B cell (primary cell): ENCODE data around the gene RUFY2. TPM values are rescaled to one million over a fixed set of nuclear protein-coding genes. Genes with fewer than 3 reads are reported as not detected.
A peak's percentile ranks its signal among the peaks of the same experiment; 100 is the strongest.

ENCODE experiments used
- ATAC-seq: fragments of 200-7000 bp; cut with Tn5 transposase; one replicate; pipeline ENCODE4 v1.10.0; 2021; ENCODE audit warnings: low read depth, mild to moderate bottlenecking, moderate number of reproducible peaks, moderate library complexity
- CTCF ChIA-PET: fragments of 350-600 bp; sonication (Branson Sonifier 250); formaldehyde crosslinking; loops from one replicate; lab custom pipeline; 2021; ENCODE audit warnings: antibody characterized with exemption, inconsistent platforms; lab: Charles Lee
- POLR2A ChIA-PET: fragments of 350-600 bp; sonication (Branson Sonifier 250); formaldehyde crosslinking; loops from one replicate; lab custom pipeline; 2021; ENCODE audit warnings: antibody characterized with exemption; lab: Charles Lee
- DNase-seq: peaks from one replicate; pipeline ENCODE4 v3.0.0; 2013
- H2AFZ ChIP-seq: 2 replicates; pipeline ENCODE4 v1.6.1; 2012; ENCODE audit warnings: mild to moderate bottlenecking, low read depth, low read length; ENCODE audit not compliant: insufficient read depth, poor library complexity, severe bottlenecking
- H3K27ac ChIP-seq, 2 donors: 1 replicate in 1 of 2; 2 replicates in 1 of 2; pipeline ENCODE4 v1.5.1; 2012 to 2013; ENCODE audit warnings: low read length in 2 of 2, mild to moderate bottlenecking in 2 of 2, moderate library complexity in 1 of 2
- H3K27me3 ChIP-seq, 4 experiments: fragments of 200-600 bp in 1 of 4; sonication (generic) in 1 of 4; replicated peaks in 1 of 4; 1 replicate in 2 of 4; 2 replicates in 2 of 4; pipeline versions ENCODE4 v1.6.1 to v1.7.0; 2013 to 2016; ENCODE audit warnings: low read length in 3 of 4, mild to moderate bottlenecking in 2 of 4, mixed read lengths in 1 of 4, moderate library complexity in 1 of 4; ENCODE audit not compliant: insufficient read depth in 4 of 4, control insufficient read depth in 3 of 4; ENCODE audit errors: control extremely low read depth in 1 of 4
- H3K36me3 ChIP-seq, 2 experiments: replicated peaks in 1 of 2; 1 replicate in 1 of 2; 2 replicates in 1 of 2; pipeline versions ENCODE4 v1.6.1 to v1.7.1; 2013; ENCODE audit warnings: low read length in 1 of 2; ENCODE audit not compliant: insufficient read depth in 2 of 2, control insufficient read depth in 1 of 2; ENCODE audit errors: control extremely low read depth in 1 of 2, extremely low read depth in 1 of 2
- H3K4me1 ChIP-seq, 2 donors: fragments of 200-600 bp in 1 of 2; sonication (generic) in 1 of 2; 1 replicate in 1 of 2; 2 replicates in 1 of 2; pipeline versions ENCODE4 v1.5.1 to v1.6.1; 2013 to 2017; ENCODE audit warnings: low read length in 2 of 2; ENCODE audit not compliant: control insufficient read depth in 2 of 2, insufficient read depth in 2 of 2
- H3K4me2 ChIP-seq: replicated peaks from 2 replicates; pipeline ENCODE3; 2012; ENCODE audit warnings: mild to moderate bottlenecking, low read depth, low read length; ENCODE audit not compliant: poor library complexity, severe bottlenecking
- H3K4me3 ChIP-seq, 5 experiments: fragments of 200-600 bp in 1 of 5; sonication (generic) in 1 of 5; 1 replicate in 3 of 5; 2 replicates in 2 of 5; pipeline versions ENCODE4 v1.5.1 to v1.7.0; 2011 to 2016; ENCODE audit warnings: low read length in 4 of 5, mild to moderate bottlenecking in 4 of 5, low read depth in 2 of 5, control low read depth in 1 of 5, moderate library complexity in 1 of 5; ENCODE audit not compliant: insufficient read depth in 1 of 5; ENCODE audit errors: control extremely low read depth in 1 of 5, extremely low read depth in 1 of 5
- H3K79me2 ChIP-seq: fragments of 200-600 bp; sonication (generic); one replicate; pipeline ENCODE4 v1.6.0; 2016; ENCODE audit warnings: low read length; ENCODE audit not compliant: control insufficient read depth, insufficient read depth
- H3K9ac ChIP-seq: fragments of 200-600 bp; sonication (generic); 2 replicates; pipeline ENCODE4 v1.6.1; 2017; ENCODE audit warnings: mild to moderate bottlenecking, low read length, moderate library complexity
- H3K9me3 ChIP-seq, 3 donors: one replicate each; pipeline versions ENCODE4 v1.6.1 to v1.7.1; 2013; ENCODE audit warnings: low read length in 2 of 3; ENCODE audit not compliant: control insufficient read depth in 2 of 3, insufficient read depth in 1 of 3; ENCODE audit errors: control extremely low read depth in 1 of 3
- H4K20me1 ChIP-seq: 2 replicates; pipeline ENCODE4 v1.6.0; 2012; ENCODE audit warnings: mild to moderate bottlenecking, low read length; ENCODE audit not compliant: insufficient read depth, control insufficient read depth, poor library complexity, severe bottlenecking
- H3K27ac Mint-ChIP-seq: one replicate; pipeline ENCODE4 v1.8.0; 2021; ENCODE audit warnings: mixed read lengths
- H3K27me3 Mint-ChIP-seq: one replicate; pipeline ENCODE4 v1.8.0; 2021; ENCODE audit warnings: mixed read lengths
- H3K4me1 Mint-ChIP-seq: one replicate; pipeline ENCODE4 v1.8.0; 2021; ENCODE audit warnings: mixed read lengths
- H3K4me3 Mint-ChIP-seq: one replicate; pipeline ENCODE4 v1.8.0; 2021; ENCODE audit warnings: mixed read lengths
- H3K9me3 Mint-ChIP-seq: one replicate; pipeline ENCODE4 v1.8.0; 2022; ENCODE audit warnings: mixed read lengths; ENCODE audit not compliant: insufficient read depth
- CTCF ChIP-seq: fragments of 200-600 bp; IDR thresholded peaks from one replicate; pipeline ENCODE4 v1.8.0; 2022; ENCODE audit warnings: antibody characterized with exemption, mild to moderate bottlenecking
- EZH2 ChIP-seq: IDR thresholded peaks from 2 replicates; pipeline ENCODE4 v1.6.1; 2012; ENCODE audit warnings: borderline replicate concordance, low read depth, mild to moderate bottlenecking, moderate library complexity, low read length; ENCODE audit not compliant: insufficient read depth, poor library complexity, severe bottlenecking
- WGBS: methylation state at CpG from one replicate; pipeline ENCODE4 v1.1.5; 2013; ENCODE audit warnings: missing lambda C conversion rate; ENCODE audit not compliant: insufficient coverage; 5-methylcytosine and 5-hydroxymethylcytosine counted together
- intact Hi-C: fragments of 100-400 bp; cut with micrococcal nuclease; formaldehyde crosslinking; loops from one replicate; pipeline ENCODE4 v1.10.0; 2022
- polyA plus RNA-seq: library from polyadenylated mRNA; depleted of rRNA; stranded (reverse); fragments of >200 nt; gene quantifications from 2 replicates; pipeline ENCODE4 v1.2.3, GENCODE V29; 2012
- total RNA-seq, 2 donors: library from RNA; stranded (reverse); fragments of 120-200 nt in 1 of 2; gene quantifications; 1 replicate in 1 of 2; 2 replicates in 1 of 2; pipeline versions ENCODE4 v1.2.3 to v1.2.4, GENCODE V29; 2013 to 2022

Gene RUFY2
- total and polyA plus RNA-seq, 2 donors (not counting 1 experiment from before 2014, with no cell fraction given): 5.8 to 38.7 TPM

GRCh38 chr10:68406111-68406814 is 814 bp downstream of the RUFY2 start:
- H3K4me3 Mint-ChIP-seq: peak overlapping the region; percentile 92
- ChIA-PET POLR2A (interaction anchor here (0.6 to 1.8 kb wide), 3 partner anchors 8 to 1004 kb away, joined by 3 to 10 read pairs (median 6); partner anchors contain the start of genes HNRNPH3 and PBLD), CTCF (interaction anchor here (0.6 to 1.8 kb wide), 6 partner anchors 8 to 635 kb away, joined by 3 to 6 read pairs (median 4); partner anchors contain the start of gene DNA2)
- peak; percentile 5 for ATAC-seq
- Histone ChIP-seq H3K27me3 (no peaks in the 10 kb centered on the region), H3K27ac (peak overlapping the region; percentile 48 to 83), H3K4me1 (peaks cover 6 to 9% of the 10 kb centered on the region in 2 donors), H4K20me1 (peaks cover 7% of the 10 kb centered on the region), H3K9me3 (no peaks in the 10 kb centered on the region), H3K4me2 (peak overlapping the region; percentile 82), H3K36me3 (no peaks in the 10 kb centered on the region), H2AFZ (peak overlapping the region; percentile 97), H3K9ac (peak overlapping the region; percentile 91), H3K4me3 (peak overlapping the region; percentile 79 to 94 (median 91)), H3K79me2 (peaks cover 36% of the 10 kb centered on the region)
- peak overlapping the region; percentile 89 for H3K27ac Mint-ChIP-seq
- no peaks in the 10 kb centered on the region for H3K9me3 Mint-ChIP-seq
- H3K4me1 Mint-ChIP-seq: peaks cover 22% of the 10 kb centered on the region
- WGBS: under 1% methylated on average over 36 of the region's 38 CpGs
- H3K27me3 Mint-ChIP-seq: no peaks in the 10 kb centered on the region
- no peak for DNase-seq
- intact Hi-C loops: loop anchor here (2.0 to 10.0 kb wide), 4 partner anchors 315 to 621 kb away; partner anchors contain the start of genes CCAR1, DDX21 and SIRT1
- TF ChIP-seq CTCF: no peak
- no peak for TF ChIP-seq EZH2

GRCh38 chr10:68403701-68404100 is 3.4 kb downstream of the RUFY2 start:
- peaks cover 6 to 9% of the 10 kb centered on the region in 2 donors for H3K4me1 ChIP-seq
- DNase-seq: no peak
- no peak overlapping the region for H2AFZ ChIP-seq
- POLR2A ChIA-PET: no interaction called here
- no peaks in the 10 kb centered on the region for H3K9me3 Mint-ChIP-seq
- H4K20me1 ChIP-seq: peaks cover 7% of the 10 kb centered on the region
- 100% methylated on average over 3 of the region's 4 CpGs for WGBS
- no peak overlapping the region for H3K27ac ChIP-seq
- H3K9ac ChIP-seq: no peak overlapping the region
- TF ChIP-seq CTCF (no peak), EZH2 (no peak)
- no peaks in the 10 kb centered on the region for H3K9me3 ChIP-seq
- H3K4me3 Mint-ChIP-seq: no peak overlapping the region
- ATAC-seq: no peak
- CTCF ChIA-PET: no interaction called here
- peaks cover 36% of the 10 kb centered on the region for H3K79me2 ChIP-seq
- no peak overlapping the region for H3K4me3 ChIP-seq
- H3K4me2 ChIP-seq: no peak overlapping the region
- intact Hi-C loops: loop anchor here (10.0 kb wide), 2 partner anchors 551 to 619 kb away; partner anchors contain the start of gene DDX21
- H3K27me3 Mint-ChIP-seq: no peaks in the 10 kb centered on the region
- no peaks in the 10 kb centered on the region for H3K27me3 ChIP-seq
- no peak overlapping the region for H3K27ac Mint-ChIP-seq
- peaks cover 4 to 5% of the 10 kb centered on the region in 2 experiments for H3K36me3 ChIP-seq
- H3K4me1 Mint-ChIP-seq: peaks cover 22% of the 10 kb centered on the region
